SK-N-SH (cell line): Measurements from ENCODE around the gene LGR5. TPM values are rescaled to one million over a fixed set of nuclear protein-coding genes. Genes with fewer than 3 reads are reported as not detected.

Source experiments
- CTCF ChIA-PET: fragments of 300-600, 350-600 bp; formaldehyde crosslinking; extraction: SDS; loops from one replicate; lab custom pipeline; 2021; lab: Yijun Ruan, JAX
- POLR2A ChIA-PET: fragments of 350-600 bp; sonication (Branson Sonifier 250); formaldehyde crosslinking; extraction: SDS; loops from one replicate; lab custom pipeline; 2020; ENCODE audit warnings: antibody characterized with exemption, inconsistent platforms; lab: Yijun Ruan, JAX
- DNase-seq: peaks from one replicate; pipeline ENCODE4 v3.0.0; 2012
- H2AFZ ChIP-seq: fragments of 200-600 bp; sonication (generic); 2 replicates; pipeline ENCODE4 v1.8.1; 2016; ENCODE audit warnings: antibody characterized with exemption, mild to moderate bottlenecking, low read depth
- H3F3A ChIP-seq: fragments of 200-600 bp; sonication (generic); replicated peaks from 2 replicates; pipeline ENCODE3; 2016; ENCODE audit warnings: antibody characterized with exemption, mild to moderate bottlenecking; ENCODE audit not compliant: insufficient read depth
- H3K27ac ChIP-seq, 2 experiments: fragments of 200-500 bp in 1 of 2; fragments of 200-600 bp in 1 of 2; sonication (Bioruptor generic) in 1 of 2; sonication (generic), shearing (Covaris generic) in 1 of 2; 2 replicates each; pipeline versions ENCODE4 v1.5.1 to v1.6.1; 2014 to 2016; ENCODE audit warnings: low read depth in 2 of 2, inconsistent platforms in 1 of 2, low read length in 1 of 2, mild to moderate bottlenecking in 1 of 2, mixed read lengths in 1 of 2
- H3K27me3 ChIP-seq: fragments of 200-600 bp; sonication (generic), shearing (Covaris generic); 2 replicates; pipeline ENCODE4 v1.6.1; 2016; ENCODE audit warnings: mixed run types; ENCODE audit not compliant: insufficient read depth
- H3K36me3 ChIP-seq, 2 experiments: fragments of 200-500 bp in 1 of 2; fragments of 200-600 bp in 1 of 2; sonication (Bioruptor generic) in 1 of 2; sonication (generic) in 1 of 2; replicated peaks in 1 of 2; 2 replicates each; pipeline versions ENCODE3 to v1.5.1; 2014 to 2016; ENCODE audit warnings: low read length in 1 of 2, mild to moderate bottlenecking in 1 of 2; ENCODE audit not compliant: insufficient read depth in 2 of 2, control insufficient read depth in 1 of 2
- H3K4me1 ChIP-seq, 2 experiments: fragments of 200-500 bp in 1 of 2; fragments of 200-600 bp in 1 of 2; sonication (Bioruptor generic) in 1 of 2; sonication (generic), shearing (Covaris generic) in 1 of 2; 2 replicates each; pipeline versions ENCODE4 v1.5.1 to v1.6.1; 2014 to 2016; ENCODE audit warnings: low read depth in 1 of 2, low read length in 1 of 2, mixed run types in 1 of 2; ENCODE audit not compliant: insufficient read depth in 2 of 2, control insufficient read depth in 1 of 2
- H3K4me2 ChIP-seq: fragments of 200-600 bp; sonication (generic), shearing (Covaris generic); 2 replicates; pipeline ENCODE4 v1.6.1; 2017; ENCODE audit warnings: mixed run types
- H3K4me3 ChIP-seq, 2 experiments: fragments of 200-500 bp in 1 of 2; fragments of 200-600 bp in 1 of 2; sonication (Bioruptor generic) in 1 of 2; sonication (generic), shearing (Covaris generic) in 1 of 2; 2 replicates each; pipeline versions ENCODE4 v1.5.1 to v1.8.1; 2014 to 2016; ENCODE audit warnings: low read depth in 2 of 2, inconsistent platforms in 1 of 2, low read length in 1 of 2, mild to moderate bottlenecking in 1 of 2, mixed read lengths in 1 of 2, moderate library complexity in 1 of 2
- H3K79me2 ChIP-seq: fragments of 200-600 bp; sonication (generic); 2 replicates; pipeline ENCODE4 v1.8.1; 2017; ENCODE audit warnings: mild to moderate bottlenecking; ENCODE audit not compliant: insufficient read depth
- H3K9ac ChIP-seq: fragments of 200-600 bp; sonication (generic); 2 replicates; pipeline ENCODE4 v1.6.1; 2017; ENCODE audit warnings: mixed run types
- H3K9me2 ChIP-seq: fragments of 200-600 bp; sonication (generic); 2 replicates; pipeline ENCODE4 v1.6.1; 2017; ENCODE audit warnings: mixed run types
- H3K9me3 ChIP-seq: fragments of 200-600 bp; sonication (generic); 2 replicates; pipeline ENCODE4 v1.6.1; 2017; ENCODE audit warnings: mixed run types, mild to moderate bottlenecking, moderate library complexity
- H4K20me1 ChIP-seq: fragments of 200-600 bp; sonication (generic); 2 replicates; pipeline ENCODE4 v1.6.1; 2017; ENCODE audit warnings: mild to moderate bottlenecking, mixed run types; ENCODE audit not compliant: insufficient read depth
- ELF1 ChIP-seq: IDR thresholded peaks from 2 replicates; pipeline ENCODE4 v1.4.0; 2012
- EP300 ChIP-seq, 2 experiments: IDR thresholded peaks; 2 replicates each; pipeline versions ENCODE4 v1.4.0 to v1.6.1; 2012; ENCODE audit warnings: borderline replicate concordance in 1 of 2, low read depth in 1 of 2, low read length in 1 of 2
- EZH2phosphoT487 ChIP-seq: fragments of 200-600 bp; sonication (generic); IDR thresholded peaks from 2 replicates; pipeline ENCODE4 v1.6.1; 2017; ENCODE audit warnings: low read depth, mixed run types, mild to moderate bottlenecking, antibody characterized with exemption, moderate library complexity, borderline replicate concordance
- NFIC ChIP-seq: IDR thresholded peaks from 2 replicates; pipeline ENCODE4 v1.4.0; 2012; ENCODE audit warnings: borderline replicate concordance
- NRF1 ChIP-seq: IDR thresholded peaks from 2 replicates; pipeline ENCODE4 v1.6.1; 2012; ENCODE audit warnings: low read depth, mild to moderate bottlenecking, low read length
- RCOR1 ChIP-seq: fragments of 150-350 bp; IDR thresholded peaks from 2 replicates; pipeline ENCODE4 v1.6.1; 2017; ENCODE audit warnings: antibody characterized with exemption, low read length
- RFX5 ChIP-seq: IDR thresholded peaks from 2 replicates; pipeline ENCODE4 v1.6.1; 2012; ENCODE audit warnings: mild to moderate bottlenecking, improper control_type of control experiment, low read length
- RXRA ChIP-seq: IDR thresholded peaks from 2 replicates; pipeline ENCODE4 v1.4.0; 2012; ENCODE audit warnings: low read depth, mild to moderate bottlenecking, borderline replicate concordance
- TCF12 ChIP-seq: IDR thresholded peaks from 2 replicates; pipeline ENCODE4 v1.4.0; 2012
- TEAD4 ChIP-seq: IDR thresholded peaks from 2 replicates; pipeline ENCODE4 v1.4.0; 2012; ENCODE audit warnings: mild to moderate bottlenecking, borderline replicate concordance; ENCODE audit not compliant: insufficient read depth
- YY1 ChIP-seq: IDR thresholded peaks from 2 replicates; pipeline ENCODE4 v1.4.0; 2012; ENCODE audit warnings: low read depth, mild to moderate bottlenecking
- WGBS: methylation state at CpG from one replicate; pipeline ENCODE4 v1.1.6; 2017; ENCODE audit warnings: low lambda C conversion rate; 5-methylcytosine and 5-hydroxymethylcytosine counted together
- polyA plus RNA-seq, 3 experiments: library from polyadenylated mRNA; depleted of rRNA; stranded (reverse); fragments of >200 nt; gene quantifications; 2 replicates each; pipeline ENCODE4 v1.2.3, GENCODE V29; 2012
- TF ChIP-seq, protein P1 (sequence below): IDR thresholded peaks from 2 replicates; pipeline ENCODE4 v1.4.0; 2012; ENCODE audit warnings: low read depth, borderline replicate concordance
- TF ChIP-seq, protein P2 (sequence below): IDR thresholded peaks from 2 replicates; pipeline ENCODE4; 2012
- TF ChIP-seq, protein P3 (sequence below): fragments of 150-350 bp; IDR thresholded peaks from 2 replicates; pipeline ENCODE4 v1.6.1; 2016; ENCODE audit warnings: mild to moderate bottlenecking, low read depth, low read length
- TF ChIP-seq, protein P4 (sequence below): fragments of 150-350 bp; IDR thresholded peaks from 2 replicates; pipeline ENCODE4 v1.6.1; 2017; ENCODE audit warnings: antibody characterized with exemption, low read length, low read depth, borderline replicate concordance

LGR5 gene
- polyA plus RNA-seq, 1 of the 3 experiments (the other 2 are of a cell fraction), result 1.4 TPM

DNA sequence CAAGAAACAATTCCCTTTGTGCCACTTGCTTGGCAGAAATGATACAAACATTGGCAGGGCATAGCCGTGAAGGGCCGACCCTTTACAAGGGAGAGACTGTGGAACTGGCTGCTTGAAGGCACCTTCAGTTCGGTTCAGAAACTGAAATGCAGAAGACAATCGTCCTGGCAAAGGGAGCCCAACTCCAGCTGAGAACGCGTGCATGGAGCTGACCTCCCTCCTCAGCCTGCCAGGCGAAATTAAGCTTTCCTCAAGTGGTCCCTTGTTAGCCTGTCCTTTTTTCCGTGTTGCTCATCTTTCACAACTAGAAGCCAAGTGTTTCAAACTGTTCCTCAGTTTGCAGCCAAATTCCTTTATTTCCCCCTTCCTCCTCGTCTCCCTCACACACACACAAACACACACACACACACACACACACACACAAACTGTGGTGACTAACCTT, 8.1 kb downstream of the LGR5 start:
- Histone ChIP-seq H3K9me2 (no peaks in the 10 kb centered on the region), H4K20me1 (no peaks in the 10 kb centered on the region), H3K9me3 (no peaks in the 10 kb centered on the region), H3K27me3 (no peaks in the 10 kb centered on the region), H3K4me2 (no peak overlapping the region), H3K4me1 (no peaks in the 10 kb centered on the region; a peak in 2 of 4 replicates), H2AFZ (no peak overlapping the region), H3K79me2 (no peaks in the 10 kb centered on the region), H3K9ac (no peak overlapping the region), H3K27ac (no peak overlapping the region), H3F3A (no peaks in the 10 kb centered on the region), H3K36me3 (peaks cover 0 to 2% of the 10 kb centered on the region in 2 experiments), H3K4me3 (no peak overlapping the region)
- DNase-seq, result no peak
- WGBS, result 51% methylated on average over 7 of the region's 9 CpGs
- no peak for TF ChIP-seq TEAD4
- ChIA-PET POLR2A (no interaction called here), CTCF (interaction anchor here (1.4 to 1.9 kb wide), 2 partner anchors 33 to 189 kb away, joined by 5 to 8 read pairs; no protein-coding TSS in a partner anchor)

DNA sequence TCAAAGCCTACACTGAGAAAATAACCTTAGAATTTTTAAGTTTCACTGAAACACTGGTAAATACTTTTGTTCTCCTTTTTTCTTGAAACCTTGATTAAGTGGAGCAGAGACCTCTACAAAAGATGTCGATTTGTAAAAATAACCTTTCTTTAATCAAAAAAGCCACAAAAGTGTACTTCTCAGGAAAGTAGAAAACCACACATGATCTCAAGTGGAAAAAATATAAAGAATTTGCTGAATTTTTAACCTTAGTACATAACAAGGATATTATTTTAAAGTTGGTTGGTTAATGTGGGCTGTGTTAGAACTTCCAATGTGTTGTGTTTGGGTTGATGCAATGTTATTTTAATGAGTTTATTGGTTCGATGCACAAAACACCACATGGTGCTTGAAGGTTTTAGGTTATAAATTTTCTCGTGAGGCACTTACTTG, 8.6 kb downstream of the LGR5 start:
- no peaks in the 10 kb centered on the region for H4K20me1 ChIP-seq
- no peak overlapping the region for H3K4me2 ChIP-seq
- no peak overlapping the region for H3K27ac ChIP-seq
- no peaks in the 10 kb centered on the region; a peak in 1 of 4 replicates for H3K4me1 ChIP-seq
- 62% methylated on average over 3 of the region's 3 CpGs for WGBS
- H3K36me3 ChIP-seq, result peaks cover 0 to 2% of the 10 kb centered on the region in 2 experiments
- H2AFZ ChIP-seq, result no peak overlapping the region
- H3K9ac ChIP-seq, result no peak overlapping the region
- H3K4me3 ChIP-seq, result no peak overlapping the region
- H3F3A ChIP-seq, result no peaks in the 10 kb centered on the region
- no peak for TF ChIP-seq RXRA
- TF ChIP-seq, protein P1, sequence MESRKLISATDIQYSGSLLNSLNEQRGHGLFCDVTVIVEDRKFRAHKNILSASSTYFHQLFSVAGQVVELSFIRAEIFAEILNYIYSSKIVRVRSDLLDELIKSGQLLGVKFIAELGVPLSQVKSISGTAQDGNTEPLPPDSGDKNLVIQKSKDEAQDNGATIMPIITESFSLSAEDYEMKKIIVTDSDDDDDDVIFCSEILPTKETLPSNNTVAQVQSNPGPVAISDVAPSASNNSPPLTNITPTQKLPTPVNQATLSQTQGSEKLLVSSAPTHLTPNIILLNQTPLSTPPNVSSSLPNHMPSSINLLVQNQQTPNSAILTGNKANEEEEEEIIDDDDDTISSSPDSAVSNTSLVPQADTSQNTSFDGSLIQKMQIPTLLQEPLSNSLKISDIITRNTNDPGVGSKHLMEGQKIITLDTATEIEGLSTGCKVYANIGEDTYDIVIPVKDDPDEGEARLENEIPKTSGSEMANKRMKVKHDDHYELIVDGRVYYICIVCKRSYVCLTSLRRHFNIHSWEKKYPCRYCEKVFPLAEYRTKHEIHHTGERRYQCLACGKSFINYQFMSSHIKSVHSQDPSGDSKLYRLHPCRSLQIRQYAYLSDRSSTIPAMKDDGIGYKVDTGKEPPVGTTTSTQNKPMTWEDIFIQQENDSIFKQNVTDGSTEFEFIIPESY, result no peak
- TF ChIP-seq RCOR1, result no peak
- TF ChIP-seq YY1, result no peak
- TF ChIP-seq NFIC, result no peak
- TF ChIP-seq EP300 (IDR thresholded peaks at IDR 0.05; ENCODE audit: borderline replicate concordance in 1 of 2, low read depth in 1 of 2, low read length in 1 of 2), result no peak
- TF ChIP-seq, protein P2, sequence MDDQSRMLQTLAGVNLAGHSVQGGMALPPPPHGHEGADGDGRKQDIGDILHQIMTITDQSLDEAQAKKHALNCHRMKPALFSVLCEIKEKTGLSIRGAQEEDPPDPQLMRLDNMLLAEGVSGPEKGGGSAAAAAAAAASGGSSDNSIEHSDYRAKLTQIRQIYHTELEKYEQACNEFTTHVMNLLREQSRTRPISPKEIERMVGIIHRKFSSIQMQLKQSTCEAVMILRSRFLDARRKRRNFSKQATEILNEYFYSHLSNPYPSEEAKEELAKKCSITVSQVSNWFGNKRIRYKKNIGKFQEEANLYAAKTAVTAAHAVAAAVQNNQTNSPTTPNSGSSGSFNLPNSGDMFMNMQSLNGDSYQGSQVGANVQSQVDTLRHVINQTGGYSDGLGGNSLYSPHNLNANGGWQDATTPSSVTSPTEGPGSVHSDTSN, result no peak
- no peak for TF ChIP-seq EZH2phosphoT487
- TF ChIP-seq, protein P3, sequence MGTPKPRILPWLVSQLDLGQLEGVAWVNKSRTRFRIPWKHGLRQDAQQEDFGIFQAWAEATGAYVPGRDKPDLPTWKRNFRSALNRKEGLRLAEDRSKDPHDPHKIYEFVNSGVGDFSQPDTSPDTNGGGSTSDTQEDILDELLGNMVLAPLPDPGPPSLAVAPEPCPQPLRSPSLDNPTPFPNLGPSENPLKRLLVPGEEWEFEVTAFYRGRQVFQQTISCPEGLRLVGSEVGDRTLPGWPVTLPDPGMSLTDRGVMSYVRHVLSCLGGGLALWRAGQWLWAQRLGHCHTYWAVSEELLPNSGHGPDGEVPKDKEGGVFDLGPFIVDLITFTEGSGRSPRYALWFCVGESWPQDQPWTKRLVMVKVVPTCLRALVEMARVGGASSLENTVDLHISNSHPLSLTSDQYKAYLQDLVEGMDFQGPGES, result no peak
- TF ChIP-seq NRF1, result no peak
- no peak for TF ChIP-seq RFX5
- TF ChIP-seq ELF1, result no peak
- TF ChIP-seq, protein P4, sequence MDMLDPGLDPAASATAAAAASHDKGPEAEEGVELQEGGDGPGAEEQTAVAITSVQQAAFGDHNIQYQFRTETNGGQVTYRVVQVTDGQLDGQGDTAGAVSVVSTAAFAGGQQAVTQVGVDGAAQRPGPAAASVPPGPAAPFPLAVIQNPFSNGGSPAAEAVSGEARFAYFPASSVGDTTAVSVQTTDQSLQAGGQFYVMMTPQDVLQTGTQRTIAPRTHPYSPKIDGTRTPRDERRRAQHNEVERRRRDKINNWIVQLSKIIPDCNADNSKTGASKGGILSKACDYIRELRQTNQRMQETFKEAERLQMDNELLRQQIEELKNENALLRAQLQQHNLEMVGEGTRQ, result no peak
- TF ChIP-seq TCF12, result no peak
- TF ChIP-seq, all 33 proteins: peak for 0
- Histone ChIP-seq H3K79me2 (no peaks in the 10 kb centered on the region), H3K9me3 (no peaks in the 10 kb centered on the region), H3K27me3 (no peaks in the 10 kb centered on the region), H3K9me2 (no peaks in the 10 kb centered on the region)
- ChIA-PET CTCF (no interaction called here), POLR2A (no interaction called here)
- DNase-seq, result no peak
